Prostate gland (tissue), 2 donors: ENCODE measurements around the gene SPAG9.

Experiments used
- POLR2A ChIP-seq: fragments of 450-650 bp; IDR thresholded peaks from one replicate; pipeline ENCODE4 v1.6.1; 2016; ENCODE audit warnings: antibody characterized with exemption, mild to moderate bottlenecking
- POLR2AphosphoS5 ChIP-seq: sonication (generic); formaldehyde crosslinking; IDR thresholded peaks from one replicate; pipeline ENCODE4 v1.6.1; 2017; ENCODE audit warnings: antibody characterized with exemption
- TF ChIP-seq, protein P1 (sequence below), 4 experiments: fragments of 200-600 bp in 2 of 4; fragments of 450-650 bp in 2 of 4; sonication (generic) in 2 of 4; IDR thresholded peaks; 1 replicate in 3 of 4; 2 replicates in 1 of 4; pipeline ENCODE4 v1.5.1; 2016 to 2019; ENCODE audit warnings: antibody characterized with exemption in 4 of 4, mild to moderate bottlenecking in 2 of 4, moderate library complexity in 2 of 4

- TF ChIP-seq, protein P1, sequence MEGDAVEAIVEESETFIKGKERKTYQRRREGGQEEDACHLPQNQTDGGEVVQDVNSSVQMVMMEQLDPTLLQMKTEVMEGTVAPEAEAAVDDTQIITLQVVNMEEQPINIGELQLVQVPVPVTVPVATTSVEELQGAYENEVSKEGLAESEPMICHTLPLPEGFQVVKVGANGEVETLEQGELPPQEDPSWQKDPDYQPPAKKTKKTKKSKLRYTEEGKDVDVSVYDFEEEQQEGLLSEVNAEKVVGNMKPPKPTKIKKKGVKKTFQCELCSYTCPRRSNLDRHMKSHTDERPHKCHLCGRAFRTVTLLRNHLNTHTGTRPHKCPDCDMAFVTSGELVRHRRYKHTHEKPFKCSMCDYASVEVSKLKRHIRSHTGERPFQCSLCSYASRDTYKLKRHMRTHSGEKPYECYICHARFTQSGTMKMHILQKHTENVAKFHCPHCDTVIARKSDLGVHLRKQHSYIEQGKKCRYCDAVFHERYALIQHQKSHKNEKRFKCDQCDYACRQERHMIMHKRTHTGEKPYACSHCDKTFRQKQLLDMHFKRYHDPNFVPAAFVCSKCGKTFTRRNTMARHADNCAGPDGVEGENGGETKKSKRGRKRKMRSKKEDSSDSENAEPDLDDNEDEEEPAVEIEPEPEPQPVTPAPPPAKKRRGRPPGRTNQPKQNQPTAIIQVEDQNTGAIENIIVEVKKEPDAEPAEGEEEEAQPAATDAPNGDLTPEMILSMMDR (IDR thresholded peaks at IDR 0.05) = no peak
- no peak for TF ChIP-seq POLR2AphosphoS5
- no peak for TF ChIP-seq POLR2A
These were observed 193.4 kb downstream of the SPAG9 start for GRCh38 chr17:50927287-50927686.
